WI38 (cell line): ENCODE data around the gene ITSN1.

ENCODE experiments used
- H3K4me3 ChIP-seq: 2 replicates; pipeline ENCODE4 v1.5.1; 2011; ENCODE audit warnings: low read depth, mild to moderate bottlenecking, control low read depth, low read length
- TF ChIP-seq, protein P1 (sequence below): IDR thresholded peaks from 2 replicates; pipeline ENCODE4 v1.5.1; 2012; ENCODE audit warnings: low read depth, mild to moderate bottlenecking, control low read depth, low read length

Gene ITSN1

DNA sequence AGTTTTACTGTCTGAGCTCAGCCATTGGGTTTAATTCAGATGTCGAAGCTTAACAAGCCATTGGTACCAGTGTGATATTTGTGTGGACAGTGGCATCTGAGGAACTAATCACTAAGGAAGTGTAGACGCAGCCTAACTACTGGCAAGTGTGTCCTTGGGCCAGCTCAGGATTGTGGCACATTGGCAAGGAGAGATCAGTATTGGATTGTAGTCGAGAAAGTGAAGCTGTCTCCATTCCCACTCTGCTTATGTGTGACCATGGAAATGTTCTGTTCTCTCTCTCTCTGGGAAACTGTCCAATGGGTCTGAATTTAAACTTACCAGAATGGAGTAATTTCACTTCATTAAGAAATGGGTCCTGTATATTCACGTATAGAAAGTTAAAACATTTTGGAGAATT is 112.2 kb downstream of the ITSN1 start:
- TF ChIP-seq, protein P1, sequence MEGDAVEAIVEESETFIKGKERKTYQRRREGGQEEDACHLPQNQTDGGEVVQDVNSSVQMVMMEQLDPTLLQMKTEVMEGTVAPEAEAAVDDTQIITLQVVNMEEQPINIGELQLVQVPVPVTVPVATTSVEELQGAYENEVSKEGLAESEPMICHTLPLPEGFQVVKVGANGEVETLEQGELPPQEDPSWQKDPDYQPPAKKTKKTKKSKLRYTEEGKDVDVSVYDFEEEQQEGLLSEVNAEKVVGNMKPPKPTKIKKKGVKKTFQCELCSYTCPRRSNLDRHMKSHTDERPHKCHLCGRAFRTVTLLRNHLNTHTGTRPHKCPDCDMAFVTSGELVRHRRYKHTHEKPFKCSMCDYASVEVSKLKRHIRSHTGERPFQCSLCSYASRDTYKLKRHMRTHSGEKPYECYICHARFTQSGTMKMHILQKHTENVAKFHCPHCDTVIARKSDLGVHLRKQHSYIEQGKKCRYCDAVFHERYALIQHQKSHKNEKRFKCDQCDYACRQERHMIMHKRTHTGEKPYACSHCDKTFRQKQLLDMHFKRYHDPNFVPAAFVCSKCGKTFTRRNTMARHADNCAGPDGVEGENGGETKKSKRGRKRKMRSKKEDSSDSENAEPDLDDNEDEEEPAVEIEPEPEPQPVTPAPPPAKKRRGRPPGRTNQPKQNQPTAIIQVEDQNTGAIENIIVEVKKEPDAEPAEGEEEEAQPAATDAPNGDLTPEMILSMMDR = no peak

DNA sequence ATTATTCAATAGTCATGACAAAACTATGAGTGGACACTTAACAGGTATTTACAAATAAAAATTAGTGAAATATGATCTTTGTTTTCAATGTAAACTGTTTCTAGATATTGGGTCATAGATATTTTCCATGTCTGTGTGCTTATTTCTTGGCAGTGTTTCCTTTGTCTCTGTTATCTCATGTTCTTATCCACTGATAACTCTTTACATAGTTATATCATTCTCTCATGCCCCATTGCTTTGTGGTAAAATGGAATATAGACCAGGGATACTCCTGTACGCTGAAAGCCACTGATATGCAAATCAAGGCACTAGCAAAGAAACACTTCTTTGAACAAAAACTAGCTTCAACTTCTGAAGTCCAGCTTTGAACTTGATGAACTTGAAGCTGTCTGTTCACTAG is 113.1 kb downstream of the ITSN1 start:
- no peak overlapping the region for H3K4me3 ChIP-seq
- TF ChIP-seq, protein P1 = no peak

More for the DNA sequence above, 112.2 kb downstream of the ITSN1 start:
- no peak overlapping the region for H3K4me3 ChIP-seq

DNA sequence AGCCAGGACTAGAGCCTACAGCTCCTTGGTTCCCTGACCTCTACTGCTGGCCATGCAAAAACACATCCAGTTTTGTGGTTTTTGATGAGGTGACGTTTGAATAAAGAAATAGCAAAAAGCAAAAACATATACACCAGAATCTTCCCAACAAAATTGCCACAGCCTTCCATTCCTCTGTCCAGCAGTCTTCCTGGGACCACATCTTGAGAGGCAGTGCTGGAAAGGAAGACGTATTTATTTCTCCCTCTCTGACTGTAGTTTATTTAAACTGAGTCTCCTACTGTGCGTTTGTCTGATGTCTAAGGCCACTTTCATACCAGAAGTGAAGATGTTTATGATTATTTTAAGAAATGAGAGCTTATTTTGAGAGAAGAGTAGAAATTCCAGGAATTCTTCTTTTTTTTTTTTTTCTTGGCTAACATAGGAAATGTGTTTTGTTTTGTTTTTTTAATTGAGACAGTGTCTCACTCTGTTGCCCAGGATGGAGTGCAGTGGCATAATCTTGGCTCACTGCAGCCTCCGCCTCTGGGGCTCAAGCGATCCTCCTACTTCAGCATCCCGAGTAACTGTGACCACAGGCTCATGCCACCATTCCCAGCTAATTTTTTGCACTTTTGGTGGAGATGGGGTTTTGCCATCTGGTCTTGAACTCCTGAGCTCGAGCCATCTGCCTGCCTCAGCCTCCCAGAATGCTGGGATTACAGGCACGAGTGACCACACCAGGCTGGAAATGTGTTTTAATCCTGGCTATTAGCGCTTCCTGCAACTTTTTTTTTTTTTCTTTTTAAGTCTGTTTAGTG is 118.5 kb downstream of the ITSN1 start:
- TF ChIP-seq, protein P1 = no peak
- H3K4me3 ChIP-seq = peak overlapping the region; percentile 43

DNA sequence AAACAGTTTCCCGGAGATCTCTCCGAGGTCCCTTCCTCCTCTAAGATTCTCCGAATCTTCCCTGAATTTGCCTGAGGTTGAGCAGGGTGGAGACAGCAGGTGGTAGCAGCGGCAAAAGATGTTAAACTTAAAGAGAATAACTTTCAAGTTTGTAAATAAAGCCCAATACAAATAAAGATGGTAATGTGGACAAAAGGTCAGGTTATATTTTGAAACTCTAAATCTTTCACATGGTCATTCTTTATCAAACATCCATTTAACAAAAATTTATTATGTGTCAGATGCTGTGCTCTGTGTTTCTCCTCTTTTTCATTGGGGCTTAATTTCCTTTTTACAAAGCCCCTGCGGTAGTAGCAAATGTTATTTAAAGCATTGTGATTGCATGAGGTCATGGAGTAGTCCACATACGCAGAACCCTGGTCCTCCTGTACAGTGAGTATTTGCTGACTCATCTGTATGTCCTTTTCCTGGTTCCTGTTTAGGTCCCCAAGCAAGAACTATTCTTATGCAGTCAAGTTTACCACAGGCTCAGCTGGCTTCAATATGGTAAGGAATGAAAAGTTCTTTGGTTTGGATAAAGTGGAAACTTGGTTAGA is 119.2 kb downstream of the ITSN1 start:
- peak overlapping the region; percentile 43 for H3K4me3 ChIP-seq
- TF ChIP-seq, protein P1 = no peak

DNA sequence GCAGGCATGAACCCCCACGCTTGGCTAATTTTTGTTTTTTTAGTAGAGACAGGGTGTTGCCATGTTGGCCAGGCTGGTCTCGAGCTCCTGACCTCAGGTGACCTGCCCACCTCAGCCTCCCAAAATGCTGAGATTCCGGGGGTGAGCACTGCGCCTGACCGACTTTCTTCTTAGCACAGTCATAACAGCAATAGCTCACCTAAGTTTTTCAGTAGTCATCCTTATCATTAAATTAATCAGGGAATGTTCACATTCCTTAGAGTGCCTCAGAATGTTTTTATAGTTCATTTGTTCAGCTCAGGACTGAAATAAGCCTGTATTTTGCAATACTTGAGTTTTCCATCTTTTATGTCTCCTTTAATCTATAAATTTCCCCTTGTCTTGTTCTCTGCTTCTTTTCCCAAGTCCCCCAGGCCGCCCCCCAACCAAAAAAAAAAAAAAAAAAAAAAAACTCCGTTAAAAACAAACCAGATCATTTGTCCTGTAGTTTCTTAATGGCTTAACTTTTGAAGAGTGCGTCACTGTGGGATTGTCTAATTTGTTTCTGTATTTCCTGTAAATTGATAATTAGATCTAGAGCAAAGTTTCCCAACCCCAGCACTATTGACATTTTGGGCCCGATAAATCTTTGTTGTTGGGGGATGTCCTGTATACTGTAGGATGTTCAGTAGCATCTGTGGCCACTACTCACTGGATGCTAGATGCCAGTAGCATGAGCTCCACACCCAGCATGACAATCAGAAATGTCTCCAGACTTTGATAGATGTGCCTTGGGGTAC is 120.7 kb downstream of the ITSN1 start:
- H3K4me3 ChIP-seq = no peak overlapping the region
- TF ChIP-seq, protein P1 = no peak

DNA sequence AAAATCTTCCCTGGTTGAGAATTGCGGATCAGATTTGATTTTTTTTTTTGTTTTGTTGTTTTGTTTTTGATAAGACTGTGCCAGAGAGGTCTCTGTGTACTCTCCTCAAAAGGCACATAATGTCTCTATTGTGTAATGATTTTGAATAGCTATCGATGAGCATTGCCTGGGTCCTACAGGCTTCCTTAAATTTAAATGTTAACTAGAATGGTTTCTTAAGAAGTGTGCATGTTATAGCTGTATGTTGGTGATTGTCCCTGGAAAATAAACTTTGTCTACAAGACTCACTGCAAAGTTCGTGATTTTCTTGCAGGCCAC is 121.2 kb downstream of the ITSN1 start:
- TF ChIP-seq, protein P1 = no peak
- no peak overlapping the region for H3K4me3 ChIP-seq

DNA sequence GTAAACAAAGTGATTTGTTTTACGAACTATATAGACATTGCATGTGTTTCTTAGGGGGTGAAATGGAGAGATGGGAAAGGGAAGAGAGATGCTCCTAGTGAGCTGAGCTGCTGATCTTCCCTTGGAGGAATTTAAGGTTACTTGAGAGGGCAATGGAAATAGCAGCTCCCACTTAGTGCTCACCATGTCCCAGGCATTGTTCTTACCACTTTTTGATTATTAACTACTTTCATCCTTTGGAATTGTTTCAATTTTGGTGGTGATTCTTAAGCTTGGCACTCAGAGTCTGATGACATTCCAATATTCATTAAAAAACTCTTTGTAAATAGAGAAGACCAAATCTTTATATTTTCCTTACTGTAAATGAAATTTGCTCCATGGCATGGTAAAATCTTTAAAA is 124.9 kb downstream of the ITSN1 start:
- TF ChIP-seq, protein P1 = no peak
- H3K4me3 ChIP-seq = no peak overlapping the region
